ENCODE measurements around the gene CLCN6. TPM values are rescaled to one million over a fixed set of nuclear protein-coding genes. Genes with fewer than 3 reads are reported as not detected.

Gene CLCN6
- total RNA-seq, 4 donors from 2014 or later: 28.4 to 63.7 (median 30.2) TPM

DNA sequence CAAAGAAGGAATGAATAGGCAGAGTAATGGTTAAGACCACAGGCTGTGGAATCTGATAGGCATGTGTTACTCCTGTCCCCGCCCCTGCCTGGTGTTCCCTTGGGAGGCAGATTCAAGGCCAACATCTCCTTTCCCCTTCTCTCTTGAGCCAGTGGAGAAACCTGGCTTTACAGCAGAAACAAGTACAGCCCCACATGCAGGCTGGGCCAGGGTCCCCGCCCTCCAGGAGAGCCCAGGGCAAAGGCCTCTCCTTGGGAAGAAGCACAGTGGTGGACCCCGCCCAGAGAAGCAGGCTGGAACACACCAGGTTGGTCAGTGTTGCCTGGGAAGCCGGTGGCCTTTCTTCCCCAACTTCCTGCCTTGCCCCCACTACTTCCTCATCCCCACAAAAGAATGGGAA is 37.2 kb upstream of the CLCN6 start:
- Histone ChIP-seq H3K27ac (no peak overlapping the region), H3K9me3 (no peaks in the 10 kb centered on the region), H3K27me3 (no peaks in the 10 kb centered on the region), H3K4me3 (no peak overlapping the region), H3K36me3 (no peaks in the 10 kb centered on the region), H3K4me1 (no peaks in the 10 kb centered on the region)
- no peak for DNase-seq
- TF ChIP-seq POLR2A (IDR thresholded peaks at IDR 0.05): no peak
- TF ChIP-seq, protein P1, sequence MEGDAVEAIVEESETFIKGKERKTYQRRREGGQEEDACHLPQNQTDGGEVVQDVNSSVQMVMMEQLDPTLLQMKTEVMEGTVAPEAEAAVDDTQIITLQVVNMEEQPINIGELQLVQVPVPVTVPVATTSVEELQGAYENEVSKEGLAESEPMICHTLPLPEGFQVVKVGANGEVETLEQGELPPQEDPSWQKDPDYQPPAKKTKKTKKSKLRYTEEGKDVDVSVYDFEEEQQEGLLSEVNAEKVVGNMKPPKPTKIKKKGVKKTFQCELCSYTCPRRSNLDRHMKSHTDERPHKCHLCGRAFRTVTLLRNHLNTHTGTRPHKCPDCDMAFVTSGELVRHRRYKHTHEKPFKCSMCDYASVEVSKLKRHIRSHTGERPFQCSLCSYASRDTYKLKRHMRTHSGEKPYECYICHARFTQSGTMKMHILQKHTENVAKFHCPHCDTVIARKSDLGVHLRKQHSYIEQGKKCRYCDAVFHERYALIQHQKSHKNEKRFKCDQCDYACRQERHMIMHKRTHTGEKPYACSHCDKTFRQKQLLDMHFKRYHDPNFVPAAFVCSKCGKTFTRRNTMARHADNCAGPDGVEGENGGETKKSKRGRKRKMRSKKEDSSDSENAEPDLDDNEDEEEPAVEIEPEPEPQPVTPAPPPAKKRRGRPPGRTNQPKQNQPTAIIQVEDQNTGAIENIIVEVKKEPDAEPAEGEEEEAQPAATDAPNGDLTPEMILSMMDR (IDR thresholded peaks at IDR 0.05): no peak

DNA sequence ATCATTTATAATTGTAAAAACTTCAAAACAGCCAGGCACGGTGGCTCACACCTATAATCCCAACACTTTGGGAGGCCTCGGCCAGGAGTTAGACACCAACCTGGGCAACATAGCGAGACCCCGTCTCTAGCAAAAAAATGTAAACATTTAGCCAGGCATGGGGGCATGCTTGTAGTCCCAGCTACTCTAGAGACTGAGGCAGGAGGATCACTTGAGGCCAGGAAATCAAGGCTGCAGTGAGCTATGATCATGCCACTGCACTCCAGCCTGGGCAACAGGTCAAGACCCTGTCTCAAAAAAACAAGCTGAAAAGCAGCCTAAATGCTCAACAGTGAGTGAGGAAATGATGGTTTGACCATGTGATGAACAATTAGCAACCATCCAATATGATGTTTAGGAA is 36.7 kb upstream of the CLCN6 start:
- H3K4me3 ChIP-seq: no peak overlapping the region
- no peaks in the 10 kb centered on the region for H3K9me3 ChIP-seq
- H3K27me3 ChIP-seq: no peaks in the 10 kb centered on the region
- no peaks in the 10 kb centered on the region for H3K4me1 ChIP-seq
- H3K36me3 ChIP-seq: no peaks in the 10 kb centered on the region
- no peak overlapping the region for H3K27ac ChIP-seq
- TF ChIP-seq, protein P1 (IDR thresholded peaks at IDR 0.05): no peak
- TF ChIP-seq POLR2A (IDR thresholded peaks at IDR 0.05): no peak
- no peak for DNase-seq

DNA sequence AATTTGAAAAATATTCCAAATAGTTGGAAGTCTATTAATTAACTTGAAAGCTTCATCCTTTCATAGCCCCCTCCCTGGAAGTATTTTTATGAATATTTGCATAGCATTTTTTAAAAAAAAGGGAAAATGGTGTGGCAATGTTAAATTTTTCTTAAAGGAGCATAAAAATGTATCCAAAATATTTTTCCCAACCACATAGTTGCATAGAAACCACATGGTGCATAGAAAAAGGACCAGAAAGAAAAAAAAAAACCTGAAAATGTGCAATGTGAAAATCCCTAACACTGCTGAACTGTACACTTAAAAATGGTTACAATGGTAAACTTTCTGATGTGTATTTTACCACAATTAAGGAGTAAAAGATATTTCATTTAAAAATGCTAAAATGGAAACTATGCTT is 36.0 kb upstream of the CLCN6 start:
- Histone ChIP-seq H3K4me3 (no peak overlapping the region), H3K27ac (no peak overlapping the region), H3K9me3 (no peaks in the 10 kb centered on the region), H3K36me3 (no peaks in the 10 kb centered on the region), H3K4me1 (no peaks in the 10 kb centered on the region), H3K27me3 (no peaks in the 10 kb centered on the region)
- TF ChIP-seq POLR2A (IDR thresholded peaks at IDR 0.05): no peak
- no peak for DNase-seq

- H3K9me3 ChIP-seq: no peaks in the 10 kb centered on the region
- no peak overlapping the region for H3K4me3 ChIP-seq
These were observed 34.4 kb upstream of the CLCN6 start for GRCh38 chr1:11771481-11772043.

DNA sequence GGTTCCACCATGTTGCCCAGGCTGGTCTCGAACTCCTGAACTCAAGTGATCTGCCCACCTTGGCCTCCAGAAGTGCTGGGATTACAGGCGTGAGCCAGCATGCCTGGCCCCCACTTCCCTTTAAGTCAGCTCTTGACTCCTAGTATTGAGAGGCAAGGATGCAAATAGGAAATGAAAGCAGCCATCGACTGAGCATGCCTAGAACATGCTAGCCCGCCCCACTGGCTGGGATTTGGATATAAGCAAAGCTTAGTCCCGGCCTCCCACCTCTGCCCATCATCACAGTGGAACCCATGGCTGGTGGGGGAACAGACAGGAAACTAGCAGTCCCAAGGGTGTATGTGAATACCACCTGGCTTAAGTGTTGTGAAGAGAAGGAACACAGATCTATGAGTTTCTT is 33.5 kb upstream of the CLCN6 start:
- TF ChIP-seq, protein P1 (IDR thresholded peaks at IDR 0.05): no peak
- no peak for TF ChIP-seq POLR2A (IDR thresholded peaks at IDR 0.05)
- H3K9me3 ChIP-seq: no peaks in the 10 kb centered on the region
- no peaks in the 10 kb centered on the region for H3K4me1 ChIP-seq
- no peak for DNase-seq
- no peaks in the 10 kb centered on the region for H3K36me3 ChIP-seq
- no peak overlapping the region for H3K4me3 ChIP-seq
- H3K27me3 ChIP-seq: no peaks in the 10 kb centered on the region
- H3K27ac ChIP-seq: no peak overlapping the region

More at GRCh38 chr1:11771481-11772043, 34.4 kb upstream of the CLCN6 start:
- TF ChIP-seq, protein P1 (IDR thresholded peaks at IDR 0.05): no peak
- TF ChIP-seq POLR2A (IDR thresholded peaks at IDR 0.05): no peak
- Histone ChIP-seq H3K4me1 (no peaks in the 10 kb centered on the region), H3K27me3 (no peaks in the 10 kb centered on the region), H3K27ac (no peak overlapping the region), H3K36me3 (no peaks in the 10 kb centered on the region)
- no peak for DNase-seq

GRCh38 chr1:11774753-11775152 is 31.2 kb upstream of the CLCN6 start:
- DNase-seq: no peak
- Histone ChIP-seq H3K36me3 (no peaks in the 10 kb centered on the region), H3K4me3 (no peak overlapping the region), H3K9me3 (no peaks in the 10 kb centered on the region), H3K27me3 (no peaks in the 10 kb centered on the region), H3K4me1 (no peaks in the 10 kb centered on the region), H3K27ac (no peak overlapping the region)
- TF ChIP-seq, protein P1 (IDR thresholded peaks at IDR 0.05): no peak
- TF ChIP-seq POLR2A (IDR thresholded peaks at IDR 0.05): no peak
